A549 (cell line): ENCODE data around the gene ATP8B2. TPM values are rescaled to one million over a fixed set of nuclear protein-coding genes. Genes with fewer than 3 reads are reported as not detected.
"Not testable (repeated sequence)": the region's sequence is repeated elsewhere in the genome, so short reads cannot be mapped to it uniquely, and the experiment has no call there.

Source experiments
- ATAC-seq, 2 experiments: fragments of 200-7000 bp in 1 of 2; fragments of >200 bp in 1 of 2; cut with Nextera tagmentation in 1 of 2; cut with Tn5 transposase in 1 of 2; 3 replicates each; pipeline versions ENCODE4 v1.8.0 to v1.9.1; 2018 to 2020; ENCODE audit warnings: mild to moderate bottlenecking in 1 of 2, moderate library complexity in 1 of 2
- CTCF ChIA-PET: fragments of 300-600 bp; sonication (Branson Sonifier 250); formaldehyde crosslinking; extraction: SDS; loops from one replicate; lab custom pipeline; 2021; ENCODE audit warnings: antibody characterized with exemption, inconsistent platforms; lab: Yijun Ruan, JAX
- POLR2A ChIA-PET: fragments of 350-600 bp; formaldehyde crosslinking; extraction: SDS; loops from one replicate; lab custom pipeline; 2021; ENCODE audit warnings: antibody characterized with exemption, inconsistent platforms; lab: Yijun Ruan, JAX
- DNase-seq, 2 experiments: peaks; one replicate each; pipeline versions ENCODE4 v3.0.0 to v3.0.0-alpha.2; 2011 to 2016; ENCODE audit warnings: low read depth in 1 of 2, low spot score in 1 of 2
- FAIRE-seq: peaks from 2 replicates; lab custom pipeline; 2011; peaks lifted over from hg19 to GRCh38; lab: Jason Lieb, UNC
- H3K27ac ChIP-seq, 2 experiments: fragments of >200 bp; sonication (Bioruptor Twin); formaldehyde crosslinking; 3 replicates each; pipeline ENCODE4 v1.5.1; 2016 to 2017
- H3K4me1 ChIP-seq: fragments of >200 bp; sonication (Bioruptor Twin); formaldehyde crosslinking; 3 replicates; pipeline ENCODE4 v1.6.1; 2016
- H3K4me2 ChIP-seq: fragments of >200 bp; sonication (Bioruptor Twin); formaldehyde crosslinking; 3 replicates; pipeline ENCODE4 v1.6.1; 2016
- H3K4me3 ChIP-seq: fragments of >200 bp; sonication (Bioruptor Twin); formaldehyde crosslinking; 3 replicates; pipeline ENCODE4 v1.5.1; 2016
- H3K9me3 ChIP-seq: fragments of >200 bp; sonication (Bioruptor Twin); formaldehyde crosslinking; 3 replicates; pipeline ENCODE4 v1.6.1; 2016
- BHLHE40 ChIP-seq: IDR thresholded peaks from 2 replicates; pipeline ENCODE4 v1.6.1; 2012; ENCODE audit warnings: low read depth, low read length, inconsistent platforms
- CHD4 ChIP-seq: fragments of 200-600 bp; sonication (generic); IDR thresholded peaks from 2 replicates; pipeline ENCODE4 v1.6.1; 2016; ENCODE audit warnings: antibody characterized with exemption, mild to moderate bottlenecking, borderline replicate concordance
- EHMT2 ChIP-seq: fragments of 200-600 bp; sonication (generic); IDR thresholded peaks from 2 replicates; pipeline ENCODE4 v1.6.1; 2016; ENCODE audit warnings: antibody characterized with exemption, low read depth, mild to moderate bottlenecking, moderate library complexity
- KDM1A ChIP-seq: fragments of 200-600 bp; sonication (generic); IDR thresholded peaks from 2 replicates; pipeline ENCODE4 v1.6.1; 2016; ENCODE audit warnings: low read depth, mild to moderate bottlenecking
- MAFK ChIP-seq: fragments of 450-650 bp; IDR thresholded peaks from 2 replicates; pipeline ENCODE4 v1.6.1; 2014; ENCODE audit not compliant: partially characterized antibody
- NPAS2 ChIP-seq: fragments of 250-450 bp; sonication (Bioruptor Pico); IDR thresholded peaks from 2 replicates; pipeline ENCODE4 v1.8.0; 2022; ENCODE audit warnings: mild to moderate bottlenecking, moderate library complexity, borderline replicate concordance
- POLR2A ChIP-seq: IDR thresholded peaks from 2 replicates; pipeline ENCODE4 v1.6.1; 2012; ENCODE audit warnings: mild to moderate bottlenecking, low read length
- POLR2AphosphoS2 ChIP-seq: conservative IDR thresholded peaks from 2 replicates; pipeline ENCODE4 v1.6.1; 2012; ENCODE audit warnings: low read length, improper control_type of control experiment, inconsistent platforms
- RFX5 ChIP-seq: fragments of 450-650 bp; IDR thresholded peaks from 2 replicates; pipeline ENCODE4 v1.7.1; 2014; ENCODE audit warnings: antibody characterized with exemption, mild to moderate bottlenecking, moderate library complexity
- SREBF2 ChIP-seq: fragments of 450-650 bp; IDR thresholded peaks from 2 replicates; pipeline ENCODE4 v1.6.1; 2014; ENCODE audit warnings: mild to moderate bottlenecking, moderate library complexity
- USF2 ChIP-seq: fragments of 450-650 bp; IDR thresholded peaks from 2 replicates; pipeline ENCODE4 v1.6.1; 2014; ENCODE audit warnings: antibody characterized with exemption
- ZC3H11A ChIP-seq: fragments of 450-650 bp; IDR thresholded peaks from 2 replicates; pipeline ENCODE4 v1.6.1; 2014; ENCODE audit warnings: antibody characterized with exemption, mild to moderate bottlenecking
- ZFP36 ChIP-seq: fragments of 450-650 bp; IDR thresholded peaks from 2 replicates; pipeline ENCODE4 v1.6.1; 2014; ENCODE audit warnings: borderline replicate concordance; ENCODE audit not compliant: partially characterized antibody
- ZNF302 ChIP-seq: fragments of 250-450 bp; sonication (Bioruptor Pico); IDR thresholded peaks from 2 replicates; pipeline ENCODE4 v1.9.0; 2021; ENCODE audit warnings: inconsistent platforms, mild to moderate bottlenecking, moderate library complexity
- WGBS: methylation state at CpG from one replicate; pipeline ENCODE4 v1.1.6; 2017; ENCODE audit errors: missing lambda C conversion rate; 5-methylcytosine and 5-hydroxymethylcytosine counted together
- polyA plus RNA-seq, 4 experiments: library from polyadenylated mRNA; depleted of rRNA in 3 of 4; stranded (reverse); fragments of >200 nt; fragmentation: RNase III in 1 of 4; extraction: RNeasy Plus Mini Kit Qiagen cat#74134 plus additional on column Dnase treatment in 1 of 4; gene quantifications; 2 replicates in 3 of 4; 3 replicates in 1 of 4; pipeline ENCODE4 v1.2.3, GENCODE V29; 2011 to 2017

The ATP8B2 gene
- polyA plus RNA-seq, 2 of the 4 experiments (the other 2 are of a cell fraction): 12.7 to 17.5 TPM

- FAIRE-seq (no peak), ATAC-seq (no peak), DNase-seq (no peak)
- Histone ChIP-seq H3K4me1 (no peaks in the 10 kb centered on the region), H3K4me2 (no peak overlapping the region), H3K9me3 (no peaks in the 10 kb centered on the region), H3K27ac (no peak overlapping the region), H3K4me3 (no peak overlapping the region)
- ChIA-PET POLR2A (no interaction called here), CTCF (interaction anchor here (1.0 kb wide), 2 partner anchors 9 to 15 kb away, joined by 5 to 6 read pairs; no protein-coding TSS in a partner anchor)
- TF ChIP-seq USF2: no peak
- no peak for TF ChIP-seq KDM1A
Observed at GRCh38 chr1:154360288-154360687, 35.0 kb downstream of the ATP8B2 start.

DNA sequence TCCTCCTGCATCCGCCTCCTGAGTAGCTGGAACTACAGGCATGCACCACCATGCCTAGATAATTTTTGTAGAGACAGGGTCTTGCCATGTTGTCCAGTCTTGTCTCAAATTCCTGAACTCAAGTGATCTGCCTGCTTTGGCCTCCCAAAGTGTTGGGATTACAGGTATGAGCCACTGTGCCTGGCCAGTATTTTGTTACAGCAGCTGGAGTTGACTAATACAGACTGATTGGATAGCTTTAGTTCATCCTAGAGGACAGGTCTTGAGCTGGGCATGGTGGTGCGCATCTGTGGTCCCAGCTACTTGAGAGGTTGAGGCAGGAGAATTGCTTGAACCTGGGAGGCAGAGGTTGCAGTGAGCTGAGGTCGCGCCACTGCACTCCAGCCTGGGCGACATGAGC lies 35.6 kb downstream of the ATP8B2 start:
- CTCF ChIA-PET: interaction anchor here (0.7 to 2.0 kb wide), 7 partner anchors 10 to 186 kb away, joined by 3 to 6 read pairs (median 4); no protein-coding TSS in a partner anchor
- DNase-seq, FAIRE-seq, H3K4me3 ChIP-seq, H3K4me1 ChIP-seq, H3K4me2 ChIP-seq, POLR2A ChIA-PET, H3K27ac ChIP-seq, H3K9me3 ChIP-seq, ATAC-seq: not testable (repeated sequence)
- WGBS: 94% methylated on average over 5 of the region's 5 CpGs

DNA sequence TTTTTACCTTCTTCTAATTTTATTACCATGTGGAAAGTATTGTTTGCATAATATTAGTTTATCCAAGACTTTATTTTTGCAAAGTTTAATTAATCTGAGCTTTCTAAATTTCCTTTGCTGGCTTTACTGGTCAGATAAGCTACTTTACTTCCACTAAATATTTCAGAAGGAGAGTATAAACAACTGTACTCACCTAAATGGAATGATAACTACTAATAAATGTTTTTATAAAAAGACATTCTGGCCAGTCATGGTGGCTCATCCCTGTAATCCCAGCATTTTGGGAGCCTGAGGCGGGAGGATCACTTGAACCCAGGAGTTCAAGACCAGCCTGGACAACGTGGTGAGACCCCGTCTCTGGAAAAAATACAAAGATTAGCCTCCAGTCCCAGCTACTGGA lies 36.0 kb downstream of the ATP8B2 start:
- no peak for FAIRE-seq
- WGBS: 45% methylated on average over 3 of the region's 3 CpGs
- H3K4me3 ChIP-seq: no peak overlapping the region
- TF ChIP-seq ZFP36 (no peak), ZC3H11A (no peak), POLR2AphosphoS2 (no peak), CHD4 (no peak), RFX5 (no peak), BHLHE40 (no peak)
- H3K27ac ChIP-seq: no peak overlapping the region
- no peak for ATAC-seq
- DNase-seq: no peak
- POLR2A ChIA-PET: no interaction called here
- no peak overlapping the region for H3K4me2 ChIP-seq
- no peaks in the 10 kb centered on the region for H3K9me3 ChIP-seq
- CTCF ChIA-PET: interaction anchor here (0.7 to 2.0 kb wide), 6 partner anchors 10 to 185 kb away, joined by 3 to 5 read pairs (median 4); no protein-coding TSS in a partner anchor
- H3K4me1 ChIP-seq: no peaks in the 10 kb centered on the region

DNA sequence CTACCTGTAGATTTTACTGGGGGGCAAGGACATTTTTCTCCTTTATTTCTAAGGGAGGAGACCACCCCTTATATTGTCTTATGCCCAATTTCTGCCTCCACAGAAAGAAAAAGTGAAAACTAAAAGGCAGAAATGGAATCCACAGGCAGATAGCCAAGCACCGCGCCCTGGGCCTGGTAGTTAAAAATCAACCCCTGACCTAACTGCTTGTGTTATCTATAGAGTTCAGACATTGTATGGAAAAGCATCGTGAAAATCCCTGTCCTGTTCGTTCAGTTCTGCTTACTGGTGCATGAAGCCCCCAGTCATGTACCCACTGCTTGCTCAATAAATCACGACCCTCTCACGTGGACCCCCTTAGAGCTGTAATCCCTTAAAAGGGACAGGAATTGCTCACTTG lies 46.1 kb downstream of the ATP8B2 start:
- Histone ChIP-seq H3K4me3 (no peak overlapping the region), H3K9me3 (no peaks in the 10 kb centered on the region), H3K4me2 (peak overlapping the region; percentile 54), H3K4me1 (peaks cover 17% of the 10 kb centered on the region), H3K27ac (peak overlapping the region; percentile 53 to 79)
- WGBS: 25% methylated on average over 6 of the region's 6 CpGs
- DNase-seq (no peak), ATAC-seq (peak in 1 of 2 experiments; percentile 43; a peak in 3 of 6 replicates), FAIRE-seq (no peak)
- ChIA-PET POLR2A (no interaction called here), CTCF (interaction anchor here (0.8 to 1.1 kb wide), 4 partner anchors 10 to 47 kb away, joined by 3 to 5 read pairs (median 3); no protein-coding TSS in a partner anchor)
- no peak for TF ChIP-seq SREBF2
- no peak for TF ChIP-seq EHMT2
- TF ChIP-seq ZC3H11A: no peak
- no peak for TF ChIP-seq BHLHE40
- TF ChIP-seq ZFP36: no peak

DNA sequence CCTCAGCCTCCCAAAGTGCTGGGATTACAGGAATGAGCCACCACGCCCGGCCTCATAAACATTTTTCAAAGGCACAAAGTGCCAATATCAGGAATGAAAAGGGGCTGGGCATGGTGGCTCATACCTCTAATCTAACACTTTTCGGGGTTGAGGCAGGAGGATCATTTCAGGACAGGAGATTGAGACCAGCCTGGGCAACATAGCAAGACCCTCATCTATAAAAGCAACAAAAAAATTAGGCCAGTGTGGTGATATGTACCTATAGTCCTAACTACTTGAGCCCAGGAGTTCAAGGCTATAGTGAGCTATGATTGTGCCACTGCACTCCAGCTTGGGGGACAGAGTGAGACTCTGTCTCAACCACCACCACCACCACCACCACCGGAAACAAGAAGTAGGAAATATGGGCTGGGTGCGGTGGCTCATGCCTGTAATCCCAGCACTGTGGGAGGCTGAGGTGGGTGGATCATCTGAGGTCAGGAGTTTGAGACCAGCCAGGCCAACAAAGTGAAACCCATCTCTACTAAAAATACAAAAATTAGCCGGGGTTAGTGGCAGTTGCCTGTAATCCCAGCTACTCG lies 48.5 kb downstream of the ATP8B2 start:
- H3K4me3 ChIP-seq, ATAC-seq, H3K4me2 ChIP-seq, DNase-seq, H3K9me3 ChIP-seq, POLR2A ChIA-PET, FAIRE-seq, H3K27ac ChIP-seq: not testable (repeated sequence)
- H3K4me1 ChIP-seq: peaks cover 17% of the 10 kb centered on the region
- 83% methylated on average over 7 of the region's 7 CpGs for WGBS
- CTCF ChIA-PET: interaction anchor here (1.4 kb wide), 1 partner anchor 62 kb away, joined by 3 read pairs; no protein-coding TSS in a partner anchor

DNA sequence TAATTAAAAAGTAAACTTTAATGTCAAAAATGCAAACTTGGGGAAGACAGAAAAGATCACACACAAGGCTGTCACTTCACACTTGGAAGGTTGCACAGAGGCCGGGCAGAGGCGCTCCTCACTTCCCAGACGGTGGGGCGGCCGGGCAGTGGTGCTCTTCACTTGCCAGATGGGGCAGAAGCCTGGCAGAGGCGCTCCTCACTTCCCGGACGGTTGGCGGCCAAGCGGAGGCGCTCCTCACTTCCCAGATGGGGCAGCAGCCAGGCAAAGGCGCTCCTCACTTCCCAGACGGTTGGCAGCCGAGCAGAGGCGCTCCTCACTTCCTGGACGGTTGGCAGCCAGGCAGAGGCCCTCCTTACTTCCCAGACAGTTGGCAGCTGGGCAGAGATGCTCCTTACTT lies 54.0 kb downstream of the ATP8B2 start:
- POLR2A ChIA-PET: no interaction called here
- no peak for ATAC-seq
- no peak for TF ChIP-seq ZNF302 (CRISPR knock-in tag)
- no peak for TF ChIP-seq POLR2A
- TF ChIP-seq MAFK: no peak
- no peak for TF ChIP-seq KDM1A
- no peak for TF ChIP-seq NPAS2 (CRISPR knock-in tag)
- Histone ChIP-seq H3K4me3 (no peak overlapping the region), H3K4me2 (no peak overlapping the region), H3K9me3 (no peaks in the 10 kb centered on the region), H3K27ac (no peak overlapping the region), H3K4me1 (peaks cover 5% of the 10 kb centered on the region; the same call in 1 of the 3 replicates)
- CTCF ChIA-PET: no interaction called here
- no peak for DNase-seq
- FAIRE-seq: no peak
- WGBS: 73% methylated on average over 13 of the region's 16 CpGs
